ENCODE data around the gene SLC9A8.

The SLC9A8 gene

DNA sequence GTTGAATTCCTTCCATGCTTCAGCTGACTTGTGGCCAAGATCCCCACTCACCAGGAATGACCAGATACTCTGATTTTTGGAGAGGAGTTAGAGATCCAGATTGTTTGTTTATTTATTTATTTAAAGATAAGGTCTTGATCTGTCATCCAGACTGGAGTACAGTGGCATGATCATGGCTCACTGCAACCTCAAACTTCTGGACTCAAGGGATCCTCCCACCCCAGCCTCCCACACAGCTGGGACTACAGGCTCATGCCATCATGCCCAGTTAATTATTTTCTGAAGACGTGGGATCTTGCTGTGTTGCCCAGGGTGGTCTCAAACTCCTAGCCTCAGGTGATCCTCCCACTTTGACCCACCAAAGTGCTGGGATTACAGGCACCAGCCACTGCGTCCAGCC is 106.8 kb downstream of the SLC9A8 start:
- no peak for FAIRE-seq

DNA sequence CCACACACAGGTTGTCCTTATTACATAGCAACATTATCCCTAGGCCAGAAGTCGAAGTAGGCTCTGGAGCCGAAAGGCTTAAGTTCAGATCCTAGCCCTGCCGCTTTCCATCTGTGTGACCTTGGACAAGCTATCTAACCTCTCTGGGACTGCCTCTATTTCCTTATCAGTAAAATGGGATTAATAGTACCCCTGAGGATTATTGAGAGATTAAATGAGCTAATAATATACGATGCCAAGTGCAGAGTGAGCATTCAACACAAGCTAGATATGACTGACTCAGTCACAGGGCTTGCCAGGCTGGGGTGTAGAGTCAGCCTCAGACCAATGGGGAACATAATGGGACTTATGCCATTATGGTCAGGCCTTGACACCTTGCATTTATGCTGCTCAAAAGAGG is 111.6 kb downstream of the SLC9A8 start:
- FAIRE-seq, result no peak

DNA sequence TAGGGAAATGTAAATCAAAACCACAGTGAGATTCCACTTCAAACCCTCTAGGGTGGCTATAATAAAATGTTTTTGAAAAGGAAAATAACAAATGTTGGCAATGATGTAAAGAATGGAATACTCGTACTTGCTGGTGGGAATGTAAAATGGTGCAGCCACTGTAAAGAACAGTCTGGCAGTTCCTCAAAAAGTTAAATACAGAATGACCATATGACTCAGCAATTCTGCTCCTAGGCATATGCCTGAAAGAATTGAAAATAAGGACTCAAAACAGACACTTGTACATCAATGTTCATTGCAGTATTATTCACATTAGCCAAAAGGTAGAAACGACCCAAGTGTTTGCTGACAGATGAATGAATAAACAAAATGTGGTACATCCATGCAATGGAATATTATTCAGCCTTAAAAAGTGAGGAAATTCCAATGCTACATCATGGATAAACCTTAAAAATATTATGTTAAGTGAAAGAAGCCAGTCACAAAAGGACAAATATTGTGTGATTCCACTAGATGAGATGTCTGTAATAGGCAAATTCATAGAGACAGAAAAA is 113.3 kb downstream of the SLC9A8 start:
- FAIRE-seq, result no peak

DNA sequence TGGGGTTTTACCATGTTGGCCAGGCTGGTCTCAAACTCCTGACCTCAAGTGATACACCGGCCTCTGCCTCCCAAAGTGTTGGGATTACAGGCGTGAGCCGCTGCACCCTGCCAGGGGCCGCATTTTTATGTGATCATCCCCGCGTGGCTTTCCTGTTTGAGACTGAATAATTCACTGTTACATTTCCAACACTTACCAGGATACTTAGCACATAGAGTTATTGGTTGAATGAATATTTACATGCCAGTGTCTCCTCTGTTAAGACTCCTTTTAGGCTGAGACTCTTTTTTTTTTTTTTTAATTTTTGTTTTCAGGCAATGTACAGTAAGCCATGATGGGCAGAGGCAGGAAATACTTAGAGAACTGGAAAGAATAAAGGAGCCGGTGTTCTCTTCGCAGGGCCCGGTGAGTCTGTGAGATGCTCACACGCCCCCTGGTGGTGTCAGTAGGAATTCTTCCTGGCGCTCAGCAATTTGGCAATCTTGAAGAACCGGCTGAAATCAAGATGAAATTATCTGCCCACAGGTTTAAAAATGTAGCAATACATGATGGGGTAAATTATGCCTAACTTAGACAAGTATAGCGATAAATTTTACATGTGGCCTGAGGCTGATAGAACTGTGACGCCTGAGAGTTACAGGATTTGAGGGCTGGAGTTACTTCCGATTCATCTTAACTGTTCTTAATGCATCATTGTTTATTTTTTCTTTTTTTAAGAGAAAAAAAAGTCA is 115.9 kb downstream of the SLC9A8 start:
- FAIRE-seq, result peak; percentile 28

DNA sequence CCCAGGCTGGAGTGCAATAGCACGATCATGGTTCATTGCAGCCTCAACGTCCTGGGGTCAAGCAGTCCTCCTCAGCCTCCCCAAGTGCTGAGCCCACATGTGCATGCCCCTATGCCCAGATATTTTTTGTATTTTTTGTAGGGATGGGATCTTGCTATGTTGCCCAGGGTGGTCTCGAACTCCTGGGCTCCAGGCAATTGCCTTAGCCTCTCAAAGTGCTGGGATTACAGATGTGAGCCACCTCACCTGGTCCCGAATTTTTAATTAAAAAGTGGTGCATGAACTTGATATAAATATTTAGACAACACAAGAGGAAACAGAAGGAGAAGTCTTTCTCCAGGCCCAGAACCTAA is 116.5 kb downstream of the SLC9A8 start:
- FAIRE-seq, result no peak

DNA sequence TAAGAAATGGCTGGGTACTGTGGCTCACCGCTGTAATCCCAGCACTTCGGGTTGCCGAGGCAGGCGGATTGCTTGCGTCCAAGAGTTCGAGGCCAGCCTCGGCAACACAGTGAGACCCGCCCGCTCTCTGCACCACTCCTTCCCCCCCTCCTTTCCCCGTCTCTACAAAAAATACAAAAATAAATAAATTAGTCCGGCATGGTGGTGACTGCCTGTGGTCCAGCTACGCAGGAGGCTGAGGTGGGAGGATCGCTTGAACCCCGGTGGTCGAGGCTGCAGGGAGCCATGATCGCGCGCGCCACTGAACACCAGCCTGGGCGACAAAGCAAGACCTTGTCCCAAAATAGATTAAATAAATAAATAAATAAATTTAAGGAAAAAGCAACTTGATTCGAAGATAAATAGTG is 123.1 kb downstream of the SLC9A8 start:
- FAIRE-seq, result no peak

DNA sequence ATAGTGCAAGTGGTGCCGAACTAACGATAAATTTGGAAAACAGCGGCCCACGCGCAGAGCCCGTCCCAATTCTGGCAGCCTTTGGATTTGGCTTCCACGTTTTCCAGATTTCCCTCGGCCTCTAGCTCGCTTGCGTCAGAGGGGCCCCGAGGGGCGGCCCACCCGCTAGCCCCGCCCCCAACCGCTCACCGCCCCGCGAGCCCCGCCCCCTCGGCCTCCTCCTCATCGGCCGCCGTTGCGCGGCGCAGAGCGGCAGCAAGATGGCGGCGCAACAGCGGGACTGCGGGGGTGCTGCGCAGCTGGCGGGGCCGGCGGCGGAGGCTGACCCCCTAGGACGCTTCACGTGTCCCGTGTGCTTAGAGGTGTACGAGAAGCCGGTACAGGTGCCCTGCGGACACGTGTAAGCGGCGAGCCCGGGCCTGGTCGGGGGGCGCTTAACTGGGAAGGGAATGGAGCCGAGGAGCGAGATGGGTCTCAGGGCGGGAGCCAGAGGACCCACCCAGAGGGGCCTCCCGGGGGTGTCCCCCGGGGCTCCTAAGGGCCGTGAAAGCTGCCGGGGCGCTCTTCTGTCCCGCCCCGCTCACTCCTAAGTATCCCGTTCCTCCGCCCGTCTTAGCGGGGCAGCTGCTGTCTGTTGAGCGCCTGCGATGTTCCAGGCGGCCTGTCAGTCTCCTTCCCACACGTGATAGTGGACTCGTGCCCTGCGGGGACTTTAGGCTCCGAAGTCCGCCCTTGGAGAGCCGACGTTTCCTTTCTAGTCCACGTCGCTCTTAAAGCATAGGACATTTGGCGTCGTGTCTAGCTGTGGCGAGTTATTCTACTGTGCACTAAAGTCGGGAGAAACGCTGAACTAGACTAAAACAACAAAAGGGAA is 123.8 kb downstream of the SLC9A8 start, which contains the start of gene RNF114:
TSS of gene RNF114 (plus strand) at position 245 of the 874 bp plus-strand sequence. CDS start at position 261, 16 bp downstream.
- no peak for FAIRE-seq

DNA sequence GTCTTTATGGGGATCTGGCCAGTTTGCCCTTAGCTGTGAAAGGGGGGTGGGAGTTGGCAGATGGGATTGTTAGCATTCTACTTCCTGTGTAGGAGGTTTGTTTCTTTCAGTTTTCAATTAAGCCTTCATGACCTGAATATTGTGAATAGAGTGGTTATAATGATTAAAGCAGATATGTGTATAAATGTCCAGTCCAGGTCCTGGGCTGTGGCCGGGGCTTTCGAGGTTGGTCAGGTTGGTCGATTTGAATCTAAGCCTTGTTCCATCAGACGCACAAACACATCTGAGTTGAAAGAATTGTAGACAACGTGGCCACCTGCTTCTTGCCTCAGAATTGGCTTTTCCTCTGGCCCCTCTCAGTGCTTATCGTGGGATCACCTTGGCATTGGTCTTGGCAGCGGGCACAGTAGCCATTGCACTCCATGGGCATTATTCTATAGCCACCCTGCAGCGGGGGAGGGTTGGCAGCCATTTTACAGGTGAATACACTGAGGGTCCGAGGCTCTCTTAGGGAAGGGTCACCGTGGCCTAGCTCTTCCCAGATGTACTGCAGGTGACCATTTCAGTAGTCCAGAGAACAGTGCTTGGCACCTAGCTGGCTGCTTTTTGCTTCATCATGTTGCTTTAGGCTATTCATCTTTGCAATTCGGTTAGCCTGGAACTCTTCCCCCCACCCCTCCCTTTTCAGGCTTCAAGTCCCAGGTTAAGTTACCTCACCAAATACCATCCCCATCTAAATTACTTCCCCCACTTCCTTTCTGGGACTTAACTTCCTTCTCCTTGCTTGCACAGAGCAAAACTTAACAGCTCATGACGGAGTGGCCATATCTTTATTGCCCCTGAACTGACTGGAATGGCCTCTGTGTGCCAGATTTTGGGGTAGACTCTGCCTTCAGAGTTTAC is 124.7 kb downstream of the SLC9A8 start:
- no peak for FAIRE-seq

DNA sequence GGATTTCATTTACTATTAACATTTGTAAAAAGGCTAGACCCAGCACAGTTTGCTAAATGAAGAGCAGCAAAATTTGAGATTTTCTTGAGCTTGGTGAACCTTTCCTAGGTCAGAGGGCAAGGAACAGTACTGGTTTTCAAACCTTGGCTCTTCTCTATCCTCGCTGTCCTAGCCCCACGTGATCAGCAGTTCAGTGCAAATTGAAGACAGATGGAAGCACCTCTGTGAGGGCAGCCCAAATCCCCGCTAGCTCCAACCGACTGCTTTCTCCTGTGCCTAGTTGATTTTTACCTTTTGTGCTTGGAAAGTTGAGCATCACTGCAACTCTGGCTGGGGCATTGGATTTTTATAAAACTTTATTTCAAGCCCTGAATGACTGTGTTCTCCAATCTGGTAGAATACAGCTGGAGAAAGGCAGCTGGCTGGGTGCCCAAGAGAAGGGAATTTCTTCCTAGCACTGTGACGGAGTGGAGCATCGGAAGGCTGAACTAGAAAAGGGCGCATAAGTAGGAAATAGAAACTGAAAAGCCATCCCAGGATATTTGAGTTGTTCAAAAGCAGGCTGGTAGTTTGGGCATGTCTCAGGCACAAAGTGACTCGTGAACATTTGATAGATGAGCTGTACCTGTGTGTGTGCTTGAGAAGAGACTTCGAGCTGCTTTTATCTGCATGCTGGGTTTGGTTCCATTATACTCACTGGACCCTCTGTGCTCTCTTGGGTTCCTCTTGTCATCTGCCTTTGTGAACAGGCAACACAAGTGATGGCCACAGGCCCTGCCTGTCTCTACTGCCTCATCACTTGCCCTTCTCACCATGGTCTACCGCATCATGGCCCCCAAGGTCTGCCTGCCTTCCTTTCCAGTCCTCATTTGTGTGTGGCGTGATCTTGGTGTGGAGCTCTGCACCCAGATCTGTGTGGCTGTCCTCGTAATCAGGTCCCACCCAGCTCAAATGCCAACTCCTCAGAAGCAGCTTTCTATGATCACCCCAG is 125.8 kb downstream of the SLC9A8 start:
- no peak for FAIRE-seq

DNA sequence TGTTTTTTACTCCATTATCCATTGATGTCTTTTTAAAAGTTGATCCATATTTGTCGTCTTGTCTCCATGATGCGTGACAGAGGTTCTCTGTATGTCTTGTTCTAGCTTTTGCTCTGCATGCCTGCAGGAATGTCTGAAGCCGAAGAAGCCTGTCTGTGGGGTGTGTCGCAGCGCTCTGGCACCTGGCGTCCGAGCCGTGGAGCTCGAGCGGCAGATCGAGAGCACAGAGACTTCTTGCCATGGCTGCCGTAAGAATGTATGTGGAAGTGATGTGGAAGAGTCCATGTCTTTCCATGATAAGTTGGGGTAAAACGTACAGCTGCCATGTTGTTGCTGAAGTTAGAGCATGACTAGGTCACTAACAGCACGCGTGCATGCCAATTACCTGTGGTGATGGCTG is 128.8 kb downstream of the SLC9A8 start:
- no peak for FAIRE-seq
